Measurements from ENCODE around the gene C14orf180. TPM values are rescaled to one million over a fixed set of nuclear protein-coding genes. Genes with fewer than 3 reads are reported as not detected.

The C14orf180 gene
- total RNA-seq, 1 donor from 2014 or later: not detected

DNA sequence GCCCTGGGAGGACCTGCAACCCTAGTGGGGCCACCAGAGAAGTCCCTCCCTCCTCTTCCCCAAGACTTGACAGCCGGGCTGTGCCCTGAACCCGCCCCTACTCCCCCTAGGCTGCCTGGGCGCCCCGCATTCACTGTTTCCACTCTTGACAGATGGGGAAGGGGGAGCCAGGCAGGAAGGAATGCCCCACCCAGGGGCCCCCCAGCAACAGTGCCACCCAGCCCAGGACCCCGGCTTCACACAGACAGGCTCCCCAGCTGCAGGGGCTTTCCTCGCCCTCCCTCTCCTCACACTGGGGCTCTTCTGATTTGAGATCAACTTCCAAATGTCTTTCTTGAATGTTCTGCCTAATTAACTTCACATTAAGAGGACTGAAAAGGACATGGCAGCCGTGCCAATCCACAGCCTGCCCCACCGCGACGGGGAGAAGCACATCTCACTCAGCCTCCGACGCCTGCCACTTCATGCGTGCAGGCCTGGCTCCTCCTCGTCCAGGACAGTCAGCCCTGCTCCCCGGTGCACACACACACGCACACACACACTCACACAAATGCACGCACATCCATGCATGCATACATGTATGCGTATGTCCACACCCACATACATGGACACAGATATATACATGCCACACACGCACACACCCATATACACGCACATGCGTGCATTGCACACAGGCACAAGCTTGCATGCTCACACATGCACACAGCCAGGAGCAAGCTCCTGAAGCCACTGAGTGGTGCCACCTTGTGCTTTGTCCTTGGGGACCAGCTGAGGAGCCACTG, 19.6 kb upstream of the C14orf180 start:
- no peak for FAIRE-seq
- no peak for DNase-seq (ENCODE audit: low spot score in 2 of 2)

DNA sequence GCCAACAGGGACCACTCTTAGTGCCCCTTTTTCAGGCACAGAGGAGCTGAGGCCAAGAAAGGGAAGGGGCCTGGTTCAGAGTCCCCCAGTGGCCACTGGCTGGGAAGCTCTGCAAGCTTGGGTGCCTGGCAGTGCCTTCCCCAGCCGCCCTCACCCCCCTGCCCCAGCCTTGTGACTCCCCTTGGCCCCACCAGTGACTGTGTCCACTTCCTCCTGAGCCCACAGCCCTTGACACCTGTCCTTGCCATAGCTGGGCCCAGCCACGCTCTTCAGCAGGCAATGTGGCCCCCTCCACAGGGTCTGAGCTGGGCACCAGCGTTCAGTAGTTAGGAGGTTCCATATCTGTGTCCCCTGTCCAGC, 19.0 kb upstream of the C14orf180 start:
- FAIRE-seq (no peak), DNase-seq (ENCODE audit: low spot score in 2 of 2) (no peak)

DNA sequence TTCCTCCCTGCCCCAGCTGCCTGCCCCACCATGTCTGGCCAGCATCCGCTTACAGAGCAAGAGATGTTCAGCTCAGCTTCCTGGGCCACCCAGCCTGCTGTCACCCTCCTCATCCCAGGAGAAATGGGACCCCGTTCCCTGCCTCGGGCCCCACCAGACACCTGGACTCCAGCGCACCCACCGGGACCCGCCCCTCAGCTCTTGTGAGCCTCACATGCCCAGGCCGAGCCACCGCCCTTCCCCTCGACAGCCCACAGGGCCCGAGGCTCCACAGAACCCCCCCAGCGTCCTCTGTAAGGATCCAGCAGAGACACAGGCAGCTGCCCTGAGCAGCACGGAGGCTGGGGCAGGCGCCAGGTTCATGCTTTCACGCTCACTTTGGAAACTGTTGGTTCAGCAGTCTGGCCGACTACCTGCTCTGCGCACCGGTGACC, 18.4 kb upstream of the C14orf180 start:
- DNase-seq (ENCODE audit: low spot score in 2 of 2) (no peak), FAIRE-seq (no peak)

DNA sequence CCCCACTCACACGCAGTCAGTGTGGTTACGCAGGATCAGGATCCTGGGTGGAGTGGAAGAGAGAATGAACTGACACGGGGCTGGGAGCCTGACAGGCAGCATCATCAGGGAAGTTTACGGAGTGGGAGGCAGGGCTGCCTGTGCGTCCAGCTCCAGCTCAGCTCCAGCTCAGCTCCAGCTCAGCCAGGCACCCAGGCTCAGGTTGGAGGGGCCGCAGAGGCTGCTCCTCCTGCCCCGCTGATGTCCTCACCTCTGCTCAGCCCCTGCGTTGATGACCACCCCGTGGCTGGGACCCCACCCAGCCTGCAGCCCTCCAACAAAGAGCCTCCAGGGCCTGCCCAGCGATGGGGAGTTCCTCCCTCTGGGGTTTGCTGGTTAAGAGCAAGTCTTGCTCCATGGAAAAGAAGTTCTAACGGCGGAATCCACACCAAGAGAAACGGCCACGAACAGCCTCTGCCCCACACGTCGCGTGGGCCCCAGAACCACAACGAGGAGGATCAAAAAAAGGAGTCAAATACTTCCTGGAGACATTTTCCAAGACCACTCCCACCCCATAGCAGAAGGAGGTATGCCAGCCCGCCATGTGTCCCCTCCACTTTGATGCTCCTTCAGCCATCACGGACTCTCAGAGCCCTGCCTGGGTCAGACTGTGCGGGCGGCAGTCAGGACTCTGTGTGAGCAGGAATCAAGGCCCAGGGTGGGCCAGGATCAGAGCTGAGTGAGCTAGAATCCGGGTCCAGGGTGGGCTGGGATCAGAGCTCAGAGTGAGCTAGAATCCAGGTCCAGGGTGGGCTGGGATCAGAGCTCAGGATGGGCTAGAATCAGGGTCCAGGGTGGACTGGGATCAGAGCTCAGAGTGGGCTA, 17.7 kb upstream of the C14orf180 start:
- FAIRE-seq: no peak
- no peak for DNase-seq (ENCODE audit: low spot score in 2 of 2)

DNA sequence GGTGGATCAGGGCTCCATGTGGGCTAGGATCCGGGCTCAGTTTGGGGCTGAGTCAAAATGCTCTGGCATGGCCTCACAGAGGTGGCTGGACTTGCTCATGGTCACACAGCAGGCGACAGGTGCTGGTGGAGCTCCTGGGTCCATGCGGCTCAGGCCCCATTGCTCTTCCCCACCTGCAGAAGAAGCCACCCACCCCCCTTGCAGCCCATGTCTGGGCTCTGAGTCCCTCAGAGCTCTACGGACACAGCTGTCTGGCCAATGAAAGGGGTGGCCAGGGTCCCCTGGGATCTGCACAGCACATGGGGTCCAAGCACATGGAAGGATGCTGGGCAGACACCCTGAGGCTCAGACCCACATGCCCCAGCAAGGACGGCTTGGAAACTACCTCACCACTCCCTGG, 17.0 kb upstream of the C14orf180 start:
- FAIRE-seq (no peak), DNase-seq (ENCODE audit: low spot score in 2 of 2) (no peak)

DNA sequence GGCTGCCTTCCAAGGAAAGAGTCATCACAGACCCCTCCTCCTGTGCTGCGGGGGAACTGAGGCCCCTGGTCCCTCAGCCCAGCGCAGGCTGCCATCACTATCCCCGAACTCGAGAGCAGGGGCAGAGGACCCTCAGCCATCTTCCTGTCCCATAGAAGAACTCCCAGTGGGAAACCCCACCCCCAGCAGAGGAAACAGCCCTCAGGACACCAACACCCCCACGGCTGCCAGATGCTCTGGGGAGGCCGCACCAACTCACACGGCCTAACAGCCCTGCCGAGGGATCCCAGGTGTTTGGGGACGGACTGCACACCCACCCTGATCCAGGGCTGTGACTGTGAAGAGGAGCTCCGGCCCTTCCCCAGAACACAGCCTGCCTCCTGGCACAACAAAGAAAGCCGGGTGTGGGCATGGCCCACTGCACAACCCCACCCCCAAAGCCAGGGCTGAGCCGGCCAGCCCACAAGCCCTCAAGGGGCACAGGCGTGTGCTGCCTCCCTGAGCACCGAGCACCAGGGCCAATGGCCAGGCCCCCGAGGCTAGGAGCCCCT, 16.3 kb upstream of the C14orf180 start:
- no peak for FAIRE-seq

DNA sequence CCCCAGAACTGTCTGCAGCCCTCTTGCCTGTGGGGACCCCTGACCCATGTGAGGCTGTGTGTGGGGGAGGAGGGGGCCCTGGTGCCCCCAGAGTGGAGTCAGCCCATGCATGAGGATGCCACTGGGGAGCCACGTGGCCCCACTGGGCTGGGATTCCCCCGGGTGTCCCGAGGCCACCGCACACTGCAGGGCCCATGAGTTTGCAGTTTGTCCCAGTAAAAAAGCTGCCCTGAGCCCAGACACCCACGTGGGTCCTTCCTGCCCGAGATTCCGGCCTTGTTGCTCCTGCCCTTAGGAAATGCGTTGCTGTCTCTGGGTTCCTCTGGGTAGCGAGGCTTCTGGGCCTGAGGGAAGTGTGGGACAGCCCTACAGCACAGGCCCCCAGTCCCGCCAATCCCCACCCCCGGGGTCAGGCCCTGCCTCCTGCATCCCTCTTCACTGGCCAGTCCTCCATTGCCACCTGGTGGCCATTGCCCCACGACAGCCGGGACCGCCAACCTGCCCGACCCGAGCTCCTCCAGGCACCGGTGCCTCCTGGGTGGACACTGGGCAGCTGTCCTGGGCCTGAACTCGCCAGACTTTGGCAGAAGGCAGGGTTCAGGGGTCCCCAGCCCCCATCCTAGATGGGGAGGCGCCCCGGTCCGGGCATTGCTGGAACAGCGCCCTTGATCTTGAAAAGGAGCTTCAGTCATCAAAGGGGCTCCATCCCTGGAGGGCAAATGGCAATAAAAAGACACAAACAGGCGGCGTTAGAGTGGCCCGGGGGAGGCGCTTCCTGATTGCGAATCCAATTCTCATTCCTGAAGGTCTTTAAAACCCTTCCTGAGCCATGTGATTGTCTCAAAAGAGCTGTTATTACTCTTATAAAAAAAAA, 15.6 kb upstream of the C14orf180 start:
- peak; percentile 88 to 95 for DNase-seq (ENCODE audit: low spot score in 2 of 2)

More for the DNA sequence above, 16.3 kb upstream of the C14orf180 start:
- DNase-seq (ENCODE audit: low spot score in 2 of 2): no peak

DNA sequence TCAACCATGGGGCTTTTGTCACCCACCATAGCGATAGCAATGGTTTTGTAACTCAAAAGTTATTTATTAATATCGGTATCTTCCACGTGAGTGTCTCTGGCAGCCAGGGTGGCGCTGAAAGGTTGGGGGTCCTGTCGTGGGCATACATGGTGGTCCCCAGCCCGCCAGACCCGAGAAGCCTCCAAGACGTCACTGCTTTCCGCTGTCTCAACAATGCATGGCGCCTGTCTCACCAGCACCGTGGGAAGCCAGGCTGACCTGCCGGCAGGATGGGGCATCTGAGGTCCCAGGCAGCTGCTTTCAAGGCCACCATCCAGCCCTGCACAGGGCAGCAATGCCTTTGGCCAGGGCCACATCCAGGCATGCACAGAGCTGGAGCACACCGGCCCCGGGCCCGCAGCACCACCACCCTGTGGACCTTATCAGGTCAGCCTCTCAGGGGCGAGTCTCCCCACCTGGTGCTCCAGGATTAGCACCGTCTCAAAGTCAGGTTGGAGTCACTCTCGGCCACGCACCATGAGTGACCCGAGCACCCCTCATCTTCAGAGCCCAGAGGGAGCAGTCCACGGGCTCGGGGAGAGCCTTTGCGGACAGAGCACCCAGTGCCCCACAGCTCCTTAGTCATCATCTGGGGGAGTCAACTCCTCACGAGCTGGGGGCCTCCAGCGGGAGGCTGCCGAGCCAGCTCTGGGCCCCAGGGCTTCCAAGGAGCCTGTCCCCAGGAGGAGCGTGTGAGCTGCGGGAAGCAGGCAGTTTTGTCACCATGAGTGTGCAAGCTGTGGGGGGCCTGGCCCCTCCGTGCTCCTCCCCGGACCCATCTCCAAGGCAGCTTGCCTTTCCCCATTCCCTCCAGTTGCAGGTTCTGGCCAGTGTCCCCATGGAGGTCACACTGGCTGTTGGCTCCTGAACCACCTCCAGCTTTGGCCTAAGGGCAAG, 14.6 kb upstream of the C14orf180 start:
- DNase-seq (ENCODE audit: low spot score in 2 of 2) (no peak), FAIRE-seq (no peak)

More for the DNA sequence above, 15.6 kb upstream of the C14orf180 start:
- no peak for FAIRE-seq

DNA sequence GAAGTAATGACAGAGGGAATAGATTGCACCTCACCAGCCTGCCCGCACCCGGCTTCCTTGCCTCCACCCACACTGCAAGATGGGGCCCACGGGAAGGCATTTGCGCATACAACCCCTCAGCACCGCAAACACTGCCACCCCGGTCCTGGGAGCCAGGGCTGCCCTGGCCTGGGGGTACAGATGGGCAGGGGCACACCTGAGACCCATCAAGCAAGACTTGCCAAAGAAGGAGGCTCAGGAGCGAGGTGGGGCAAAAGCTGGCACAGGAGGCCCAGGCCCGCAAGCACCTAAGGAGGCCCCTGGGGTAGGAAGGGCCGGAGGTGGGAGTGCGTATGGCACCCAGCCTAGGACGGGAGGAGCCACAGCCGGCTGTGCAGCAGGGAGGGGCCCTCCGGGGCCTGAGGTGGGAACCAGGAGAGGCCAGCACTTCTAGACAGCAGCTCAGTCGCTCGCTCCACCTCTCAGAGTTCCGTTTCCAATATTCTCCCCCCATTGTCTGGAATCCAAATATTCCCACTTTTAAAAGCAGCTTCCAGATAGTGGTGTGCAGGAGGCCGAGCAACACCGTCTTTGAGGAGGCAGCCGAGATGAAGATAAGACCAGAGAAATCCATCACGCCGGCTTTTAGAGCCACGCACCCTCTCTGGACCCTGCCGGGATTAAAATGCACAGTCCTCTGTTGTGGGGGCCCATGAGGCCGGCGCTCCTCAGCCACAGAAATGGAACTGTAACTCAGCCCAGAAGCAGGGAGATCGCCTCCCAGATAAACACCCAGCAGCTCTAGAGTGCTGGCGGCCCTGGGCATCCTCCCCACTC, 12.2 kb upstream of the C14orf180 start:
- FAIRE-seq (no peak), DNase-seq (ENCODE audit: low spot score in 2 of 2) (no peak)

DNA sequence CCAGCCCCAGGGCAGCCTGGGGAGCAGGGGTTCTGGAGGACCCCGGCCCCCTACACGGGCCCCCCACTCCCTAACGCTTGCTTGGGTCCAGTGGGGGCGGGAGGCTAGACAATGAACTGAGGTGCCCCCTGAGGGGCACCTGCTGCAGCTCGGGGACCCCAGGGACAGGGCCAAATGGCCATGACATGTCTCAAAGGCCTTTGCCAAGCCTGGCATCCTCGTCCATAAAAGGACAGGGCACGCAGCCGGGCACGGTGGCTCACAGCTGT, 11.7 kb upstream of the C14orf180 start:
- no peak for FAIRE-seq
- DNase-seq (ENCODE audit: low spot score in 2 of 2): no peak

DNA sequence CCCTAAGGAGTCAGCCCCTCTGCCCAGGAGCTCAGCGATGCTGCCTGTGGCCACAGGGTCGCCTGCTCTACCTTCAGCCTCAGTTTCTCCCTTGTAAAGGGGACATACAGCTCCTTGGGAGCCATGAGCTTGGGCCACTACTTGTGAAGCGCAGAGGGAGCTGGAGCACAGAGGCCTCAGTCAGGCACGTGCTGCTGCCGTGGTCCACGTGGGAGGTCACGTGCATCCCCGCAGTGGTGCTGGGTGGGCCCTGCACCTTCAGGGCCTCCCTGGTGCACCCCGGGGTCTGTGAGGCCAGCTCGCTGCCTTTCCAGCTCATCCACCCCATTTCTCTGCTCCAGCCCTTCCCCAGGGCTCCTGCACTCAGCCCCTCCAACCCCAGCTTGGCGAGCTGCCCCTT, 10.9 kb upstream of the C14orf180 start:
- FAIRE-seq (no peak), DNase-seq (ENCODE audit: low spot score in 2 of 2) (no peak)

DNA sequence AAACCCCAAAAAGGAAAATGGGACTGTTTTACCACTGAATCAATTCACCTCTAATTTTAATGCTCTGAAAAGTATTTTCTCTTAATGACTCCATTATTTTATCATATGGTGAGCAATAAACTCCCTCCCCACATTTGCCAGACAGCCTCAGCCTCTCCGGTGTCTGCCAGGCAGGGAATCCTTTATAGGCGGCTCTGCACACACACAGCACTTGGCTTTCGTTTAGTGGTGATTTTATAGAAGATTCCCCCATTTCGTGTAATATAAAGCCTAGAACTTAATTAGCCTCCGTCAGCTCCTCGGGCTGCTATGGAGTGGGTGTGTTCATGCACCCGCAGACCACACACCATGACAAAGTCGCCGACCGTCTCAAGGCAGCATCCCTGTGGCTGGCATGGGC, 10.1 kb upstream of the C14orf180 start:
- DNase-seq (ENCODE audit: low spot score in 2 of 2) (no peak), FAIRE-seq (no peak)

DNA sequence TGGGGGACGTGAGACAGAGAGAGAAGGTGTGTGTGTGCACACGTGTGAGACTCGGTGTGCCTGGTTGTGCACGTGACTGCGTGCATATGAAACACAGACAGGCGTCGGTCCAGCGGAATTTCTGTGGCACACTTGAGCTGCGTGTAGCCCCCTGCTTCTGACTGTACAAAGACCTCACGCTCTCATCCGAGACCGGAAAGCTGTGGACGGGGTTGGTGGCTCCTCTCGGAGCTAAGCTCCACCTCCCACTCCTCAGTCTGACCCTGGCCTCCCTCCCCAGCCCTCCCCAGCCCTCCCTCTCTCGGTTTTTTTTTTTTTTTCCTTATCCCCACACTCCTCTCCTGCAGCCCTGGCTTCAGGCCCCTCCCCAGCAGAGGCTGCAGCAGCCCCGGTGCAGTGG, 8.3 kb upstream of the C14orf180 start:
- no peak for FAIRE-seq
- DNase-seq (ENCODE audit: low spot score in 2 of 2): no peak

DNA sequence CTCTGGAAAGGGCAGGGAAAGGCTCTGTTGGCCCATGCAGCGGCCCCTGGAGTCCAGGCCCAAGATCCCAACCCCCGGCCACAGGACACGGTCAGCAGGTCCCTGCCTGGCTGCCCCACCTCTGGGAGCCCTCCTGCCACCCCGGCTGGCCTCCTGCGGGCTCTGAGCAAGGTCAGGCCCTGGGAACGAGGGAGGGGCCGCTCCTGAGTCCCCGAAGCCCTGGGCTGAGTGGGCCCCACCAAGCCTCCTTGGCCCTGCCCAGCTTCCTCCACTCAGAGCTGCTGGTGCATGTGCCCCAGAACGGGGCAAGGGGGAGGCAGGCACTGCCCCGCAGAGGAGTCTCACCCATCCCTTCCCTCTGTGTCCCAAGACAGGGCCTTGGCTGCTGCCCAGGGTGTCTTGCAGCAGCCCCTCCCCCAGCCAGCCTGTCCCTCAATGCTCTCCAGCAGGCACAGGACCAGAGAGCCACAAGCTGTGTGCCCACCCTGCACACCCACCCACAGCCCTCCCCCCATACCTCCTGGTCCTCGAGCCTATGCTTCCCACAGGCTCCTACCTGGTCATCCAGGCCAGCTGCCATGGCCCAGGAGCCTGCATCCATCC, 7.4 kb upstream of the C14orf180 start:
- no peak for DNase-seq (ENCODE audit: low spot score in 2 of 2)
- FAIRE-seq: no peak

DNA sequence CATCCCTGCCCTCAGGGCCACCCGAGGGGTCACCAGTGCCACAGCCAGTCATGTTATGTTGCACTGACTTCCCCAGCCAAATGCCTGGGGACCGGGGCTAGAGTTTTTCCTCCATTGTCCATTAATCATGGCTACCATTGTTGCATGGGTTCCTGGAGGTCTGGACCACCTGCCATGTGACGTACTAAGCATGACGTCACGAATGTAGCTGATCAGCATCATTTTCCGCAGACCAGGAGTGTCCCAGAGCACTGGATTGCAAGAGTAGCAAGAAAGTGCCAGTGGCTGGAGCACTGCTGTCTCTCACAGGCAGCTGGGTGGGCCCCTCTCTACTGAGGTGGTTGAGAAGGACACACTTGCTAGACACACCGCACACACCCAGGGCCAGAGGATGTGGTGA, 6.9 kb upstream of the C14orf180 start:
- DNase-seq (ENCODE audit: low spot score in 2 of 2) (no peak), FAIRE-seq (no peak)

DNA sequence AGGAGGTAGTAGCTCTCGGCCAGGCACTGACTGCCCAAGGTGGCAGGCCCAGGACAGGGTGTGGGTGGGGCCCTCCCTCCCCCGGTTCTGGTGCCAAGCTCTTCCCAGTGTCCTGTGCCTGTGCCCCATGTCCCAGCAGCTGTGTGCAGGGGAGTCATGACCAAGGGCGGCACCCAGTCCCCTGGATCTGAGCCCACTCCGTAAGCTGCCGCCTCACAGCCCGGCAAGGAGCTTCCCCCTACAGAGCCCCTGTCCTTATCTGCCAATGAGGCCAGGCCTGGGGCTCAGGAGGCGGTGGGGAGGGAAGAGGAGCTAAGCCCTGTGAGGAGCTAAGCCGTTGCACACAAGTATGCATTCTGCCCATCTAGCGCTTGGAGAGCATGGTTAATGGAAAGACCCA, 5.6 kb upstream of the C14orf180 start:
- no peak for DNase-seq (ENCODE audit: low spot score in 2 of 2)
- FAIRE-seq: no peak

DNA sequence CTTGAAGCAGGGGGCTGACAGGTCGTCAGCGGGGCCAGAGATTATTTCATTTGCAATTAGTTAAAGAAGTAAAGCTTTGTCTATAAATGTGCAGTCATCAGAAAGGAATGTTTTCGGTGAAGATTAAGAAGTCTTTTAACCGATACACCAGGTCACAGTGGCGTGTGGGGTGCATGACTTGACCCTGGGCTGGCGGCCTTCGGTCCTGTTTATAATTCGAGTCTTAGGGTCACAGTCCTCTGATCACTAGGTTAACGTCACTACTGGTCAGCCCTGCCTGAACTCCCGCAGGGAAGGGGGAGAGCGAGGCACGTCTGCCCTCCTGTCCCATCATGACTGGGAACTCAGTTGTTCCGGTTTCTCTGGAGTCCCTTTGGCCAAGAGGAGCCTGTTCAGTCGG, 5.0 kb upstream of the C14orf180 start:
- FAIRE-seq (no peak), DNase-seq (ENCODE audit: low spot score in 2 of 2) (no peak)

DNA sequence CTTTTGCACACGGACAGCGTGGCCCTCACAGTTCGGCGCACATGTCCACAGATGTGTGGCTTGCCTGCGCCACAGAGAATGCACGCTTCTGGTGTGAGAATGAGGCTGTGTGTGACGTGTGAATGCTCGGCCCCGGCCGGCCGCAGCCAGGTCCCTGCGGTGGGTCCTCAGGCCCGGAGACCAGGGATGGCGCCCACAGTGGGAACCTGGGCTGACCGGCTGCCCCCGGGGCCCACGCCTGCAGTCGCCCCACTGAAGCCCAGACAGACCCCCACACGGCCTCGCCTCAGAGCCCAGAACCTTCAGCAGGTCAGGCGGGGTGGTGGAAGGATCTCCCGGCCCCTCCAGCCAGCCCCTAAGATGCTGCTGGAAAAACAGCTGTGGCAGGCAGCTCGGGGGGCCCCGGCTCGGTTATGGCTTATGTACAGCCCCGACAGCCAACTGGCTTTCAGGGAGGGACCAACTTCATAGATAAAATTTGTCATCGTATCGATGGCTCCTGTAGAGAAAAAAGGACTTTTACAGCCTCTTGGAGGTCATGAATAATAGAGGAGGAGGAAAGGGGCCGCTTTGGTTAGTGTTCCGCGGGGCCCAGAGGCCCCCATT, 4.5 kb upstream of the C14orf180 start:
- DNase-seq (ENCODE audit: low spot score in 2 of 2): no peak
- no peak for FAIRE-seq
